H9 (cell line): Measurements from ENCODE around the gene BRSK1. TPM values are rescaled to one million over a fixed set of nuclear protein-coding genes. Genes with fewer than 3 reads are reported as not detected.

Experiments
- DNase-seq: peaks from one replicate; pipeline ENCODE4 v3.0.0-alpha.2; 2017
- H2AFZ ChIP-seq: one replicate; pipeline ENCODE4 v1.6.1; 2013; ENCODE audit warnings: mild to moderate bottlenecking, low read length, control low read depth, moderate library complexity
- H2AK5ac ChIP-seq: 2 replicates; pipeline ENCODE4 v1.6.1; 2013; ENCODE audit warnings: low read length, control low read depth, mixed read lengths; ENCODE audit not compliant: insufficient read length
- H2BK120ac ChIP-seq: one replicate; pipeline ENCODE4 v1.6.1; 2013; ENCODE audit warnings: low read depth, mild to moderate bottlenecking, low read length, control low read depth, inconsistent platforms; ENCODE audit not compliant: poor library complexity, severe bottlenecking
- H2BK12ac ChIP-seq: 2 replicates; pipeline ENCODE4 v1.6.1; 2013; ENCODE audit warnings: low read length, control low read depth, mixed read lengths, low read depth; ENCODE audit not compliant: insufficient read length
- H2BK15ac ChIP-seq: 2 replicates; pipeline ENCODE4 v1.6.1; 2013; ENCODE audit warnings: low read depth, low read length, control low read depth
- H2BK20ac ChIP-seq: one replicate; pipeline ENCODE4 v1.6.1; 2013; ENCODE audit warnings: low read depth, mild to moderate bottlenecking, low read length, control low read depth, inconsistent platforms; ENCODE audit not compliant: poor library complexity, severe bottlenecking
- H2BK5ac ChIP-seq: 2 replicates; pipeline ENCODE4 v1.6.1; 2013; ENCODE audit warnings: low read length, control low read depth, mixed read lengths; ENCODE audit not compliant: insufficient read length
- H3K14ac ChIP-seq: 2 replicates; pipeline ENCODE4 v1.6.1; 2013; ENCODE audit warnings: low read length, control low read depth; ENCODE audit not compliant: insufficient read depth
- H3K18ac ChIP-seq: 2 replicates; pipeline ENCODE4 v1.6.1; 2013; ENCODE audit warnings: low read depth, mild to moderate bottlenecking, mixed read lengths, low read length, control low read depth; ENCODE audit not compliant: insufficient read length
- H3K23ac ChIP-seq: 2 replicates; pipeline ENCODE4 v1.6.1; 2013; ENCODE audit warnings: low read length, control low read depth, mixed read lengths, low read depth; ENCODE audit not compliant: insufficient read length
- H3K23me2 ChIP-seq: 2 replicates; pipeline ENCODE4 v1.6.1; 2013; ENCODE audit warnings: low read depth, mild to moderate bottlenecking, mixed read lengths, low read length, control low read depth; ENCODE audit not compliant: insufficient read length, poor library complexity, severe bottlenecking
- H3K27ac ChIP-seq: 2 replicates; pipeline ENCODE4 v1.5.1; 2013; ENCODE audit warnings: low read length, control low read depth, mixed read lengths, low read depth; ENCODE audit not compliant: insufficient read length
- H3K27me3 ChIP-seq: 2 replicates; pipeline ENCODE4 v1.6.1; 2013; ENCODE audit warnings: low read length, control low read depth, inconsistent platforms; ENCODE audit not compliant: insufficient read depth
- H3K4ac ChIP-seq: 2 replicates; pipeline ENCODE4 v1.6.1; 2013; ENCODE audit warnings: low read depth, mild to moderate bottlenecking, control low read depth, inconsistent platforms, low read length, moderate library complexity
- H3K4me1 ChIP-seq: 2 replicates; pipeline ENCODE4 v1.6.1; 2013; ENCODE audit warnings: low read length, control low read depth, inconsistent platforms; ENCODE audit not compliant: insufficient read depth
- H3K4me2 ChIP-seq: 2 replicates; pipeline ENCODE4 v1.6.1; 2013; ENCODE audit warnings: low read length, control low read depth, mixed read lengths; ENCODE audit not compliant: insufficient read length, insufficient read depth
- H3K56ac ChIP-seq: 2 replicates; pipeline ENCODE4 v1.6.1; 2013; ENCODE audit warnings: low read depth, mild to moderate bottlenecking, mixed read lengths, low read length, control low read depth; ENCODE audit not compliant: insufficient read length
- H3K79me1 ChIP-seq: 2 replicates; pipeline ENCODE4 v1.6.1; 2013; ENCODE audit warnings: low read depth, mild to moderate bottlenecking, moderate library complexity, low read length, control low read depth, inconsistent platforms; ENCODE audit not compliant: insufficient read depth, poor library complexity, severe bottlenecking
- H3K79me2 ChIP-seq: 2 replicates; pipeline ENCODE4 v1.6.1; 2013; ENCODE audit warnings: low read length, control low read depth, inconsistent platforms; ENCODE audit not compliant: insufficient read depth
- H3K9ac ChIP-seq: 2 replicates; pipeline ENCODE4 v1.6.1; 2013; ENCODE audit warnings: low read length, control low read depth, mixed read lengths; ENCODE audit not compliant: insufficient read length; ENCODE audit errors: extremely low read depth
- H3K9me3 ChIP-seq: one replicate; pipeline ENCODE4 v1.6.1; 2013; ENCODE audit warnings: low read depth, low read length, inconsistent platforms; ENCODE audit not compliant: control insufficient read depth
- H3T11ph ChIP-seq: one replicate; pipeline ENCODE4 v1.6.1; 2013; ENCODE audit warnings: mild to moderate bottlenecking, low read length, control low read depth, inconsistent platforms
- H4K20me1 ChIP-seq: one replicate; pipeline ENCODE4 v1.6.1; 2013; ENCODE audit not compliant: control insufficient read depth, insufficient read length, insufficient read depth
- H4K5ac ChIP-seq: 2 replicates; pipeline ENCODE4 v1.6.1; 2013; ENCODE audit warnings: low read depth, mild to moderate bottlenecking, mixed read lengths, low read length, control low read depth; ENCODE audit not compliant: insufficient read length
- H4K8ac ChIP-seq: replicated peaks from 2 replicates; pipeline ENCODE4 v1.6.1; 2013; ENCODE audit warnings: low read length, control low read depth, mixed read lengths, low read depth; ENCODE audit not compliant: insufficient read length
- H4K91ac ChIP-seq: 2 replicates; pipeline ENCODE4 v1.6.1; 2013; ENCODE audit warnings: low read depth, mild to moderate bottlenecking, moderate library complexity, mixed read lengths, low read length, control low read depth; ENCODE audit not compliant: insufficient read length
- H3K27ac Mint-ChIP-seq, 3 experiments: 2 replicates in 2 of 3; 3 replicates in 1 of 3; pipeline ENCODE4 v1.8.0; 2020 to 2021; ENCODE audit warnings: mixed read lengths in 3 of 3, mild to moderate bottlenecking in 1 of 3, moderate library complexity in 1 of 3
- H3K27me3 Mint-ChIP-seq: 2 replicates; pipeline ENCODE4 v1.8.0; 2021; ENCODE audit warnings: low read depth, mild to moderate bottlenecking, moderate library complexity, mixed read lengths
- H3K36me3 Mint-ChIP-seq, 3 experiments: 2 replicates in 2 of 3; 3 replicates in 1 of 3; pipeline ENCODE4 v1.8.0; 2020 to 2021; ENCODE audit warnings: low read depth in 3 of 3, mixed read lengths in 3 of 3; ENCODE audit not compliant: insufficient read depth in 1 of 3
- H3K4me1 Mint-ChIP-seq, 2 experiments: 2 replicates each; pipeline ENCODE4 v1.8.0; 2020; ENCODE audit warnings: mixed read lengths in 2 of 2
- H3K4me3 Mint-ChIP-seq, 2 experiments: 2 replicates in 1 of 2; 3 replicates in 1 of 2; pipeline ENCODE4 v1.8.0; 2020 to 2021; ENCODE audit warnings: mild to moderate bottlenecking in 2 of 2, mixed read lengths in 2 of 2, moderate library complexity in 1 of 2
- H3K9me3 Mint-ChIP-seq, 2 experiments: 2 replicates in 1 of 2; 3 replicates in 1 of 2; pipeline ENCODE4 v1.8.0; 2020; ENCODE audit warnings: mild to moderate bottlenecking in 2 of 2, mixed read lengths in 2 of 2, moderate library complexity in 1 of 2
- CTCF ChIP-seq: fragments of 200-600 bp; sonication (generic); conservative IDR thresholded peaks from 3 replicates; pipeline ENCODE4 v1.8.0; 2021; ENCODE audit warnings: antibody characterized with exemption, mild to moderate bottlenecking
- WGBS: extraction: QIAGEN DNeasy Blood & Tissue Kit; methylation state at CpG from one replicate; pipeline ENCODE4 v1.1.7; 2013; ENCODE audit warnings: missing lambda C conversion rate, low lambda C conversion rate, mixed read lengths; ENCODE audit not compliant: insufficient read length; ENCODE audit errors: extremely low coverage; 5-methylcytosine and 5-hydroxymethylcytosine counted together
- total RNA-seq: library from RNA; stranded (reverse); gene quantifications from 2 replicates; pipeline ENCODE4 v1.2.1, GENCODE V29; 2021

BRSK1 gene
- total RNA-seq, 1 experiment from 2014 or later = 43.5 TPM

DNA sequence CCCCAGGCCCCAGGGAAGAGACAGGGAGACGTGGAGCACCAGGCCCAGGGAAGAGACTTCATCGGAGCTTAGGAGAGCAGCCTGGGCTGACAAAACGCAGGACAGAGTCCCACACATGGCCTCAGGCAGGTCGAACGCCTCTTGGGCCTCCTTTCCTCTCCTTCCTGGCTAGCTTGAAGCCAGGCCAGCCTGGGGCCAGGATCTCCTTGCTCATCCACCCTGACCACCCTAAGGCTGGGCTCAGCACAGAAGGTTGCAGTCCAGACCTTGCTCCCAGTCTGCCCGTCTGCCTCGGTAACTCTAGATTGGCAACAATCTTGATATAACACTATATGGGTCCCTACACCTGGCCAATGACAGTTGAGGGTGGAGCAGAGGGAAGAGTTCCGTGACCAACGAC lies 35.1 kb upstream of the BRSK1 start:
- Histone ChIP-seq H2BK20ac (no peak overlapping the region), H3K4me1 (no peaks in the 10 kb centered on the region), H3K14ac (no peak overlapping the region; the same call in 1 of the 2 replicates), H4K8ac (no peak overlapping the region), H2AK5ac (no peak overlapping the region), H2AFZ (no peak overlapping the region), H2BK15ac (no peak overlapping the region), H3T11ph (no peak overlapping the region), H3K18ac (no peak overlapping the region), H3K4me2 (no peak overlapping the region), H4K20me1 (no peaks in the 10 kb centered on the region), H3K56ac (no peak overlapping the region), H3K27me3 (no peaks in the 10 kb centered on the region), H3K79me1 (peaks cover 2% of the 10 kb centered on the region), H2BK5ac (no peak overlapping the region), H3K27ac (no peak overlapping the region), H3K9me3 (no peaks in the 10 kb centered on the region), H2BK120ac (no peak overlapping the region), H4K5ac (no peak overlapping the region), H3K4ac (no peak overlapping the region), H2BK12ac (no peak overlapping the region), H4K91ac (no peak overlapping the region), H3K23ac (no peak overlapping the region), H3K23me2 (no peaks in the 10 kb centered on the region), H3K9ac (no peak overlapping the region), H3K79me2 (peaks cover 19% of the 10 kb centered on the region; the same call in 1 of the 2 replicates)
- H3K4me3 Mint-ChIP-seq = no peak overlapping the region; a peak in 1 of 5 replicates
- H3K27ac Mint-ChIP-seq = peak overlapping the region in 2 of 3 experiments; percentile 75 to 88; a peak in 5 of 7 replicates
- no peak for TF ChIP-seq CTCF
- peaks cover 4 to 8% of the 10 kb centered on the region in 2 experiments; a peak in 2 of 4 replicates for H3K4me1 Mint-ChIP-seq
- H3K27me3 Mint-ChIP-seq = no peaks in the 10 kb centered on the region; the same call in 1 of the 2 replicates
- no peak for DNase-seq
- H3K36me3 Mint-ChIP-seq = peaks cover 5 to 31% (median 27%) of the 10 kb centered on the region in 3 experiments; a peak in 6 of 7 replicates
- H3K9me3 Mint-ChIP-seq = no peaks in the 10 kb centered on the region
- WGBS = no CpG with 5 or more reads among the region's 9 CpGs
